Testis (tissue), 3 donors: ENCODE results near the gene MRPL18. TPM values are rescaled to one million over a fixed set of nuclear protein-coding genes. Genes with fewer than 3 reads are reported as not detected.

Experiments
- DNase-seq: peaks from one replicate; pipeline ENCODE4 v3.0.0-alpha.2; 2019
- H3K27ac ChIP-seq, 2 donors: fragments of 200-600 bp; sonication (generic); one replicate each; pipeline ENCODE4 v1.5.1; 2019
- H3K27me3 ChIP-seq: fragments of 200-600 bp; sonication (generic); one replicate; pipeline ENCODE4 v1.5.1; 2019
- H3K36me3 ChIP-seq: fragments of 200-600 bp; sonication (generic); one replicate; pipeline ENCODE4 v1.5.1; 2017; ENCODE audit warnings: low read depth; ENCODE audit errors: missing control alignments
- H3K4me1 ChIP-seq: fragments of 200-600 bp; sonication (generic); one replicate; pipeline ENCODE4 v1.5.1; 2019
- H3K4me3 ChIP-seq, 2 donors: fragments of 200-600 bp; sonication (generic); one replicate each; pipeline ENCODE4 v1.5.1; 2017 to 2019
- H3K9me3 ChIP-seq: fragments of 200-600 bp; sonication (generic); one replicate; pipeline ENCODE4 v1.5.1; 2017
- CTCF ChIP-seq, 3 experiments: fragments of 450-650 bp in 2 of 3; fragments of 200-600 bp in 1 of 3; sonication (generic) in 1 of 3; IDR thresholded peaks; one replicate each; pipeline ENCODE4 v1.5.1; 2016 to 2019; ENCODE audit warnings: antibody characterized with exemption in 3 of 3, mild to moderate bottlenecking in 2 of 3, moderate library complexity in 1 of 3
- POLR2A ChIP-seq: fragments of 450-650 bp; IDR thresholded peaks from one replicate; pipeline ENCODE4 v1.6.1; 2017; ENCODE audit warnings: antibody characterized with exemption, mild to moderate bottlenecking, moderate library complexity
- WGBS, 2 donors: methylation state at CpG; one replicate each; pipeline ENCODE4 v1.1.5; 2018; 5-methylcytosine and 5-hydroxymethylcytosine counted together
- intact Hi-C: fragments of 100-400 bp; cut with DNase I; formaldehyde crosslinking; loops from one replicate; pipeline ENCODE4 v1.15.1; 2023; ENCODE audit warnings: low total_unique reads
- polyA plus RNA-seq: library from polyadenylated mRNA; stranded (reverse); fragments of 350-450 nt; fragmentation: Illumina TruSeq; extraction: RNeasy Lipid Tissue Mini Kit (QIAGEN cat#74804); gene quantifications from one replicate; pipeline ENCODE4 v1.2.3, GENCODE V29; 2014; ENCODE audit warnings: low read depth, low replicate concordance; ENCODE audit not compliant: insufficient read depth
- total RNA-seq, 2 donors: library from RNA; depleted of rRNA; stranded (reverse); fragments of >200 nt; gene quantifications; one replicate each; pipeline ENCODE4 v1.2.3, GENCODE V29; 2016

The MRPL18 gene
- total and polyA plus RNA-seq, 3 donors from 2014 or later = 60.3 to 73.9 (median 71.3) TPM

GRCh38 chr6:159778542-159779103 lies 11.6 kb upstream of the MRPL18 start:
- no peaks in the 10 kb centered on the region for H3K36me3 ChIP-seq
- TF ChIP-seq CTCF (IDR thresholded peaks at IDR 0.05) (no peak), POLR2A (no peak)
- H3K4me3 ChIP-seq = no peak overlapping the region
- no peak for DNase-seq
- WGBS, 2 donors = 68 to 70% methylated on average over 3 of the region's 3 CpGs
- no peaks in the 10 kb centered on the region for H3K9me3 ChIP-seq
- H3K27ac ChIP-seq = no peak overlapping the region
- H3K4me1 ChIP-seq = no peaks in the 10 kb centered on the region
- no peaks in the 10 kb centered on the region for H3K27me3 ChIP-seq
- intact Hi-C loops = no loop called here

GRCh38 chr6:159788276-159788675 lies 2.0 kb upstream of the MRPL18 start:
- Histone ChIP-seq H3K9me3 (no peaks in the 10 kb centered on the region), H3K36me3 (no peaks in the 10 kb centered on the region), H3K4me3 (peak overlapping the region; percentile 77 to 99), H3K4me1 (peaks cover 13% of the 10 kb centered on the region), H3K27me3 (no peaks in the 10 kb centered on the region), H3K27ac (peak overlapping the region; percentile 97 to 100)
- TF ChIP-seq POLR2A (no peak), CTCF (IDR thresholded peaks at IDR 0.05) (no peak)
- 20 to 22% methylated on average over 15 of the region's 15 CpGs for WGBS, 2 donors
- DNase-seq = no peak
- intact Hi-C loops = no loop called here

- TF ChIP-seq POLR2A (no peak), CTCF (IDR thresholded peaks at IDR 0.05) (no peak)
- H3K4me3 ChIP-seq = peak overlapping the region; percentile 77 to 99
- H3K4me1 ChIP-seq = peaks cover 13% of the 10 kb centered on the region
- no peaks in the 10 kb centered on the region for H3K9me3 ChIP-seq
- H3K36me3 ChIP-seq = no peaks in the 10 kb centered on the region
- WGBS, 2 donors = 0% methylated on average over 27 to 60 of the region's 60 CpGs
- peak; percentile 69 for DNase-seq
- H3K27me3 ChIP-seq = no peaks in the 10 kb centered on the region
- intact Hi-C loops = no loop called here
- peak overlapping the region; percentile 97 to 100 for H3K27ac ChIP-seq
Measured at GRCh38 chr6:159788753-159789376, 1.4 kb upstream of the MRPL18 start.

DNA sequence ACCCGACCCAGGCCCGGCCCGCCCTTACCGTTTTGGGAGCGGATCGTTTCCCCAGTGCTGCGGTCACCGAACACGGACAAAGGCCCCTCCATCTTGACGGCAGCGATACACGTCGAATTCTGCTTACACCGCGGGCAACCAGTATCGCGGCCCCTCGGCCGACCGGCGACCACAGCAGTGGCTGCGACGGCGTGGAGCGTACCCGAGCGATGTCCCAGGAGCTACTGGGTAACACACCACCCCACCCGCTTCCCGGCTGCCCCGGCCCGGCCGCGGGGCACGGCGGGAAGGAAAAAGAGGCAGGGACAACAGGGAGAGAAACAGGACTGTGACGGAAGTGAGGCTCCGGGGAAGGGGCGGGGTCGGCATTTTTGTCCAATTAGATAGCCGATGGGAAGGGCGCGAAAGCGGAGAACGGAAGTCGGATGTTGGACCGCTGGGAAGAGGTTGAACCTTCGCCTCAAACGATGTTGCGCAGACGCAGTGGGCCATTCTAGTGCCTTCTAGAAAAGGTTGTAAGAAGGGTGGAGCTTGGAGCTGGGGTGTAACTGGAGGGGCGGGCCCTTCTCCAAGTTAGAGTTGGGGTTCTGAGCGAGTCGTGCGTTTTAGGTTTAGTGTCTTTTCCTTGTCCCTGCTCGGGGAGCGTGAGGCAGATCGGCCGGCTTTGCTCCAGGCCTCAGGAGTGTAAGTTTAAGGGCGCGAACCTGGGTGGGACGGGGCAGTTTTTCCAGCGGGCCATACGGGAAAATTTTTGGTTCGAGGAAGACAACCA lies 704 bp upstream of the MRPL18 start, which contains the start of gene TCP1:
Gene TCP1, minus strand, starts transcription at position 226 of the 772 bp plus-strand sequence. Its CDS starts 134 bp downstream, at position 92.
- DNase-seq = peak; percentile 100
- Histone ChIP-seq H3K4me3 (peak within 1 kb of the TSS; percentile 77 to 99), H3K4me1 (peaks cover 13% of the 10 kb centered on the region), H3K27me3 (no peaks in the 10 kb centered on the region), H3K36me3 (no peaks in the 10 kb centered on the region), H3K27ac (peak within 1 kb of the TSS; percentile 97 to 100), H3K9me3 (no peaks in the 10 kb centered on the region)
- intact Hi-C loops = no loop called here
- TF ChIP-seq POLR2A (peak; percentile 94), CTCF (IDR thresholded peaks at IDR 0.05) (no peak)
- WGBS, 2 donors = 0 to 1% methylated on average over 32 to 64 of the region's 64 CpGs
